Measurements from ENCODE around the gene PIBF1.

- no peak for TF ChIP-seq CTCF (IDR thresholded peaks at IDR 0.05)
- no peak for TF ChIP-seq EZH2phosphoT487 (IDR thresholded peaks at IDR 0.05)
These were observed 243.5 kb downstream of the PIBF1 start for GRCh38 chr13:73025217-73026012.
